Dermis blood vessel endothelial cell (primary cell): ENCODE results near the gene EIF5. TPM values are rescaled to one million over a fixed set of nuclear protein-coding genes. Genes with fewer than 3 reads are reported as not detected.
A peak's percentile ranks its signal among the peaks of the same experiment; 100 is the strongest.

ENCODE experiments used
- DNase-seq: peaks from one replicate; pipeline ENCODE4 v3.0.0; 2010
- total RNA-seq: library from RNA; depleted of rRNA; stranded (reverse); fragments of >200 nt; gene quantifications from 2 replicates; pipeline ENCODE4 v1.2.3, GENCODE V29; 2014

Gene EIF5
- total RNA-seq, 1 donor from 2014 or later: 115 TPM

GRCh38 chr14:103310576-103311095 is 23.4 kb upstream of the EIF5 start:
- no peak for DNase-seq

- DNase-seq: no peak
Measured at GRCh38 chr14:103311171-103311997, 22.7 kb upstream of the EIF5 start.

GRCh38 chr14:103312006-103312635 is 21.9 kb upstream of the EIF5 start:
- DNase-seq: no peak

- DNase-seq: peak; percentile 90
Measured at GRCh38 chr14:103313704-103314103, 20.3 kb upstream of the EIF5 start.

- DNase-seq: peak; percentile 40
Measured at GRCh38 chr14:103314496-103315277, 19.4 kb upstream of the EIF5 start.

GRCh38 chr14:103315351-103315911 is 18.6 kb upstream of the EIF5 start:
- DNase-seq: peak; percentile 75

GRCh38 chr14:103315941-103316340 is 18.1 kb upstream of the EIF5 start:
- no peak for DNase-seq

GRCh38 chr14:103316721-103317121 is 17.3 kb upstream of the EIF5 start:
- DNase-seq: no peak

- DNase-seq: peak; percentile 39
Measured at GRCh38 chr14:103317251-103317650, 16.8 kb upstream of the EIF5 start.

GRCh38 chr14:103317976-103318580 is 16.0 kb upstream of the EIF5 start:
- DNase-seq: no peak

- no peak for DNase-seq
Measured at GRCh38 chr14:103318750-103319419, 15.2 kb upstream of the EIF5 start.

- no peak for DNase-seq
Measured at GRCh38 chr14:103319422-103319821, 14.6 kb upstream of the EIF5 start.

GRCh38 chr14:103326078-103326477 is 8.0 kb upstream of the EIF5 start:
- no peak for DNase-seq

GRCh38 chr14:103328941-103329340 is 5.1 kb upstream of the EIF5 start:
- no peak for DNase-seq

GRCh38 chr14:103329401-103330347 is 4.4 kb upstream of the EIF5 start:
- peak; percentile 15 for DNase-seq

GRCh38 chr14:103330536-103330935 is 3.5 kb upstream of the EIF5 start:
- DNase-seq: no peak

GRCh38 chr14:103332143-103332919 is 1.7 kb upstream of the EIF5 start:
- DNase-seq: no peak

- peak; percentile 77 for DNase-seq
Measured at GRCh38 chr14:103334644-103335622, 896 bp downstream of the EIF5 start.
